K562 (cell line): ENCODE results near the gene HSD11B1. TPM values are rescaled to one million over a fixed set of nuclear protein-coding genes. Genes with fewer than 3 reads are reported as not detected.

Experiments
- ELF4 ChIP-seq: fragments of 450-650 bp; formaldehyde crosslinking; IDR thresholded peaks from 2 replicates; pipeline ENCODE4 v1.4.0; 2022; ENCODE audit warnings: missing genetic modification characterization
- FOS ChIP-seq: IDR thresholded peaks from 3 replicates; pipeline ENCODE4 v1.6.1; 2011; ENCODE audit not compliant: insufficient read length; ENCODE audit errors: extremely low read depth
- MNT ChIP-seq, 2 experiments: fragments of 450-650 bp; conservative IDR thresholded peaks; 2 replicates each; pipeline ENCODE4 v1.6.1; 2017; ENCODE audit warnings: mild to moderate bottlenecking in 2 of 2, moderate library complexity in 2 of 2
- PHF20 ChIP-seq: fragments of 450-650 bp; IDR thresholded peaks from 2 replicates; pipeline ENCODE4 v1.6.1; 2018; ENCODE audit not compliant: partially characterized antibody
- SIX5 ChIP-seq, 2 experiments: IDR thresholded peaks; 2 replicates each; pipeline ENCODE4 v1.6.1; 2011; ENCODE audit warnings: low read length in 2 of 2, borderline replicate concordance in 1 of 2, low read depth in 1 of 2, mild to moderate bottlenecking in 1 of 2, moderate library complexity in 1 of 2; ENCODE audit not compliant: insufficient read depth in 1 of 2
- SRF ChIP-seq, 2 experiments: fragments of 250-450, 450-650 bp in 1 of 2; sonication (Bioruptor Pico) in 1 of 2; sonication (generic) in 1 of 2; formaldehyde crosslinking; IDR thresholded peaks; 2 replicates each; pipeline versions ENCODE4 v1.5.0 to v1.5.1; 2020 to 2022; ENCODE audit warnings: mild to moderate bottlenecking in 1 of 2, missing genetic modification reagents in 1 of 2
- THAP7 ChIP-seq: fragments of 250-450 bp; sonication (Bioruptor Pico); IDR thresholded peaks from 2 replicates; pipeline ENCODE4 v1.5.0; 2021
- ZBTB40 ChIP-seq, 2 experiments: fragments of 450-650 bp in 1 of 2; sonication (generic) in 1 of 2; formaldehyde crosslinking in 1 of 2; IDR thresholded peaks; 2 replicates each; pipeline versions ENCODE4 v1.7.1 to v1.9.0; 2016 to 2022; ENCODE audit warnings: inconsistent platforms in 1 of 2, mild to moderate bottlenecking in 1 of 2, missing genetic modification reagents in 1 of 2
- ZKSCAN3 ChIP-seq: fragments of 250-450 bp; sonication (Bioruptor Pico); IDR thresholded peaks from 2 replicates; pipeline ENCODE4 v1.4.0; 2020
- ZNF140 ChIP-seq: fragments of 250-450 bp; sonication (Bioruptor Pico); IDR thresholded peaks from 2 replicates; pipeline ENCODE4 v1.8.0; 2021; ENCODE audit warnings: moderate library complexity, mild to moderate bottlenecking, inconsistent platforms
- ZNF280A ChIP-seq: fragments of 450-650 bp; IDR thresholded peaks from 2 replicates; pipeline ENCODE4 v1.6.1; 2018; ENCODE audit warnings: mild to moderate bottlenecking, low read depth; ENCODE audit not compliant: partially characterized antibody
- ZNF699 ChIP-seq: fragments of 250-450 bp; sonication (Bioruptor Pico); IDR thresholded peaks from 2 replicates; pipeline ENCODE4 v1.8.0; 2021; ENCODE audit warnings: mild to moderate bottlenecking, moderate library complexity; ENCODE audit not compliant: insufficient replicate concordance
- polyA plus RNA-seq, 8 experiments: library from polyadenylated mRNA; depleted of rRNA in 4 of 8; stranded (reverse) in 5 of 8; unstranded in 3 of 8; fragments of >200 nt; fragmentation: Nextera tagmentation in 2 of 8; fragmentation: Illumina TruSeq in 1 of 8; extraction: Ambion mirVana in 2 of 8; extraction: Trizol in 1 of 8; gene quantifications; 2 replicates each; pipeline versions ENCODE4 v1.2.1 to v1.2.3, GENCODE V29; 2011 to 2014; ENCODE audit warnings: inconsistent platforms in 1 of 8, missing spikeins in 1 of 8
- total RNA-seq, 7 experiments: library from RNA; depleted of rRNA in 6 of 7; stranded (reverse); fragments of >200 nt in 6 of 7; fragmentation: Illumina TruSeq in 2 of 7; extraction: Trizol in 2 of 7; gene quantifications; 2 replicates each; pipeline versions ENCODE4 v1.2.1 to v1.2.3, GENCODE V29; 2011 to 2021; ENCODE audit warnings: low replicate concordance in 1 of 7

HSD11B1 gene
- total and polyA plus RNA-seq, 9 of the 15 experiments (the other 6 are each of a cell fraction or from before 2014, with no cell fraction given): 0.04 to 0.16 TPM; not detected in 7

- no peak for TF ChIP-seq ZNF140 (CRISPR knock-in tag)
- no peak for TF ChIP-seq PHF20
- TF ChIP-seq MNT (conservative IDR thresholded peaks at IDR 0.05): peak; percentile 63 to 65; a peak in 3 of 4 replicates
- TF ChIP-seq THAP7 (CRISPR knock-in tag): no peak
- no peak for TF ChIP-seq ZKSCAN3 (CRISPR knock-in tag)
- TF ChIP-seq SRF (CRISPR knock-in tag; IDR thresholded peaks at IDR 0.05): peak in 1 of 2 experiments; percentile 85; a peak in 1 of 4 replicates
- TF ChIP-seq ZNF699 (CRISPR knock-in tag): no peak
- no peak for TF ChIP-seq ELF4 (CRISPR knock-in tag)
- no peak for TF ChIP-seq SIX5 (IDR thresholded peaks at IDR 0.05; ENCODE audit: borderline replicate concordance in 1 of 2, insufficient read depth in 1 of 2, low read depth in 1 of 2, low read length in 2 of 2)
- TF ChIP-seq ZBTB40 (IDR thresholded peaks at IDR 0.05): no peak
- no peak for TF ChIP-seq ZBTB40 (CRISPR knock-in tag; IDR thresholded peaks at IDR 0.05)
- TF ChIP-seq FOS: peak; percentile 58
- no peak for TF ChIP-seq ZNF280A
Observed at GRCh38 chr1:209747580-209748262, 43.1 kb downstream of the HSD11B1 start (continued).
